ENCODE results near the gene IGF2BP3. TPM values are rescaled to one million over a fixed set of nuclear protein-coding genes. Genes with fewer than 3 reads are reported as not detected.

Gene IGF2BP3
- total RNA-seq, 1 experiment from 2014 or later = 80.2 TPM

DNA sequence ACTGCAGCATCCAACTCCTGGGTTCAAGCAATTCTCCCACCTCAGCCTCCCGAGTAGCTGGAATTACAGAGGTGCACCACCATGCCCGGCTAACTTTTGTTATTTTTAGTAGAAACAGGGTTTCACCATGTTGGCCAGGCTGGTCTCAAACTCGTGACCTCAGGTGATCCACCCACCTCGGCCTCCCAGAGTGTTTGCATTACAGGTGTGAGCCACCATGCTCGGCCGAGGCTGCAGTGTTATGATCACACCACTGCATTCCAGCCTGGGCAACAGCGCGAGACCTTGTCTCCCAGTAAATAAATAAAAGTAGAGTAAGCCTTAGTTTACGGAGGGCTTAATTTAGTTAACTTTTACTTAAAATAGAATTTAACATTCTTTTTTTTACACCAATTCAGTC, 23.7 kb upstream of the IGF2BP3 start:
- in situ Hi-C loops (cut with HindIII; ENCODE audit: low pct_unique_long_range_greater_than_20kb, low sequenced_read_pairs) (no loop called here), intact Hi-C loops (cut with micrococcal nuclease; ENCODE audit: unreplicated experiment) (no loop called here)
- ATAC-seq (no peak), DNase-seq (ENCODE audit: low read depth, low spot score) (no peak)
- H3K4me3 ChIP-seq (ENCODE audit: low read depth in 2 of 2, low read length in 2 of 2) = no peak overlapping the region
- H3K9me3 ChIP-seq (ENCODE audit: control insufficient read depth, insufficient read depth, low read depth, low read length) = no peaks in the 10 kb centered on the region
- CTCF ChIA-PET = no interaction called here
- no peaks in the 10 kb centered on the region for H3K36me3 ChIP-seq (ENCODE audit: control insufficient read depth, insufficient read depth, low read length)
- peaks cover 4% of the 10 kb centered on the region for H3K4me1 ChIP-seq (ENCODE audit: control insufficient read depth, insufficient read depth, low read length)
- TF ChIP-seq, protein P1, sequence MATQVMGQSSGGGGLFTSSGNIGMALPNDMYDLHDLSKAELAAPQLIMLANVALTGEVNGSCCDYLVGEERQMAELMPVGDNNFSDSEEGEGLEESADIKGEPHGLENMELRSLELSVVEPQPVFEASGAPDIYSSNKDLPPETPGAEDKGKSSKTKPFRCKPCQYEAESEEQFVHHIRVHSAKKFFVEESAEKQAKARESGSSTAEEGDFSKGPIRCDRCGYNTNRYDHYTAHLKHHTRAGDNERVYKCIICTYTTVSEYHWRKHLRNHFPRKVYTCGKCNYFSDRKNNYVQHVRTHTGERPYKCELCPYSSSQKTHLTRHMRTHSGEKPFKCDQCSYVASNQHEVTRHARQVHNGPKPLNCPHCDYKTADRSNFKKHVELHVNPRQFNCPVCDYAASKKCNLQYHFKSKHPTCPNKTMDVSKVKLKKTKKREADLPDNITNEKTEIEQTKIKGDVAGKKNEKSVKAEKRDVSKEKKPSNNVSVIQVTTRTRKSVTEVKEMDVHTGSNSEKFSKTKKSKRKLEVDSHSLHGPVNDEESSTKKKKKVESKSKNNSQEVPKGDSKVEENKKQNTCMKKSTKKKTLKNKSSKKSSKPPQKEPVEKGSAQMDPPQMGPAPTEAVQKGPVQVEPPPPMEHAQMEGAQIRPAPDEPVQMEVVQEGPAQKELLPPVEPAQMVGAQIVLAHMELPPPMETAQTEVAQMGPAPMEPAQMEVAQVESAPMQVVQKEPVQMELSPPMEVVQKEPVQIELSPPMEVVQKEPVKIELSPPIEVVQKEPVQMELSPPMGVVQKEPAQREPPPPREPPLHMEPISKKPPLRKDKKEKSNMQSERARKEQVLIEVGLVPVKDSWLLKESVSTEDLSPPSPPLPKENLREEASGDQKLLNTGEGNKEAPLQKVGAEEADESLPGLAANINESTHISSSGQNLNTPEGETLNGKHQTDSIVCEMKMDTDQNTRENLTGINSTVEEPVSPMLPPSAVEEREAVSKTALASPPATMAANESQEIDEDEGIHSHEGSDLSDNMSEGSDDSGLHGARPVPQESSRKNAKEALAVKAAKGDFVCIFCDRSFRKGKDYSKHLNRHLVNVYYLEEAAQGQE (IDR thresholded peaks at IDR 0.05; ENCODE audit: insufficient read depth in 1 of 2, low read depth in 2 of 2, low read length in 1 of 2) = no peak
- TF ChIP-seq POLR2AphosphoS5 (IDR thresholded peaks at IDR 0.05; ENCODE audit: low read depth, low read length) = no peak
- TF ChIP-seq SIN3A (IDR thresholded peaks at IDR 0.05; ENCODE audit: borderline replicate concordance, insufficient read depth, low read depth, low read length) = no peak
- no peak for TF ChIP-seq CTCF (IDR thresholded peaks at IDR 0.05)
- POLR2A ChIA-PET = no interaction called here
- no TSS peak for BruUV-seq (replicated peaks)
- no peaks in the 10 kb centered on the region for H3K27me3 ChIP-seq (ENCODE audit: control insufficient read depth, insufficient read depth, low read length)
- H3K27ac ChIP-seq (ENCODE audit: low read length) = no peak overlapping the region

GRCh38 chr7:23491502-23491901, 21.2 kb upstream of the IGF2BP3 start:
- Histone ChIP-seq H3K27ac (ENCODE audit: low read length) (peak overlapping the region; percentile 74), H3K4me1 (ENCODE audit: control insufficient read depth, insufficient read depth, low read length) (peaks cover 4% of the 10 kb centered on the region), H3K36me3 (ENCODE audit: control insufficient read depth, insufficient read depth, low read length) (no peaks in the 10 kb centered on the region), H3K4me3 (ENCODE audit: low read depth in 2 of 2, low read length in 2 of 2) (peak overlapping the region; percentile 50 to 65), H3K27me3 (ENCODE audit: control insufficient read depth, insufficient read depth, low read length) (no peaks in the 10 kb centered on the region), H3K9me3 (ENCODE audit: control insufficient read depth, insufficient read depth, low read depth, low read length) (no peaks in the 10 kb centered on the region)
- ChIA-PET CTCF (interaction anchor here (0.6 kb wide), 1 partner anchor 73 kb away, joined by 3 read pairs; no protein-coding TSS in a partner anchor), POLR2A (interaction anchor here (1.0 kb wide), 1 partner anchor 22 kb away, joined by 6 read pairs; no protein-coding TSS in a partner anchor)
- DNase-seq (ENCODE audit: low read depth, low spot score) (no peak), ATAC-seq (peak; percentile 27; the same call in 1 of the 2 replicates)
- BruUV-seq (replicated peaks) = no TSS peak
- TF ChIP-seq SIN3A (IDR thresholded peaks at IDR 0.05; ENCODE audit: borderline replicate concordance, insufficient read depth, low read depth, low read length) = no peak
- TF ChIP-seq CTCF (IDR thresholded peaks at IDR 0.05) = no peak
- TF ChIP-seq POLR2AphosphoS5 (IDR thresholded peaks at IDR 0.05; ENCODE audit: low read depth, low read length) = no peak
- TF ChIP-seq, protein P1 (IDR thresholded peaks at IDR 0.05; ENCODE audit: insufficient read depth in 1 of 2, low read depth in 2 of 2, low read length in 1 of 2) = no peak
- no peak for TF ChIP-seq TCF7L2 (IDR thresholded peaks at IDR 0.05; ENCODE audit: low read depth, low read length)
- in situ Hi-C loops (cut with HindIII; ENCODE audit: low pct_unique_long_range_greater_than_20kb, low sequenced_read_pairs) = no loop called here
- intact Hi-C loops (cut with micrococcal nuclease; ENCODE audit: unreplicated experiment) = no loop called here

Measured in Panc1 (cell line).